A549 treated with AZD9567 at 1 μM for 4 hours (cell line): ENCODE data around the gene PTGR1. TPM values are rescaled to one million over a fixed set of nuclear protein-coding genes. Genes with fewer than 3 reads are reported as not detected.

Source experiments
- total RNA-seq: library from RNA; stranded (reverse); fragments of 200-300 nt; extraction: Qiagen RNA extraction; gene quantifications from 5 replicates; pipeline ENCODE4 v1.2.3, GENCODE V29; 2022; ENCODE audit not compliant: insufficient read depth

Gene PTGR1
- total RNA-seq, result 305 to 347 TPM (median 318 TPM) in 5 replicates

DNA sequence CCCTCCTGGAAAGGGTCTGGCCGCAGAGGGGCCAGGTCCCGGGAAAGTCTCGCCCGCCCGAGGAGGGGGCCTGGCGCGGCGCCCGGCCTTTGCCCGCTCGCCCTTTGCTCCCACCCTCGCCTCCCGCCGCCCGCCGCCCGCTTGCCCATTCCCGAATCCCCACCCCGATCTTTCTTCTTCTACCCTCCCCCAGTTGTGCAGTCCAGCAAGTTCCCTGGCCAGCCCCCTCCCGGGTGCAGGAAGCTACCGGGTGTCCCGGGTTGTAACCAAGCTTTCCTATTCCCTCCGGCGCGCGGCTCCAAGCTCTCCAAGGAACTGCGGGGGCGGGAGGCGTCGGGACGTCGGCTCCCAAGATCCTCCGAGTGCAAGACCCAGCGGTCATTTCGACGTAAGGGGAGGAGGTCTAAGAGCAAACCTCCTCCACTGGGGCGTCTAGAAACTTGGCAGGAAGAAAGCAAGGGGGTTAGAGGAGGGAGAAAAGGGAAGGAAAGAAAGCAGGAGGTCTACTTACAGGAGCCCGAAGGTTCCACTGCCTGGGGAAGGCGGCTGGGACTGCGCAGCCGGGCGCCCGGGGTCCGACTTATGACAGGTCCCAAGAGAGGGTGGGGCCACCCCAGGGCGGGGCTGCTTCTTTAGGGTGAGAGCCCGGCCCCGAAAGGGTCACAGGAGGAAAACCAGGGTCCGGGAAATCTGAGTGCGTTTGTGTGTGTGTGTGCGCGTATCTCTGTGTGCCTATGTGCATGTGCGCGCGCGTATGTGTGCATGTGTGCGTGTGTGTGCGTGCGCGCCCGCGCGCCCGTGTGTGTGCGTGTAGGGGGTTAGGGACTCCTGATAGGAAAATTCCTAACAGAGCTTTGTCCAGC is at the start of gene PTGR1:
Gene PTGR1 (minus strand): TSS at position 556 of the 863 bp plus-strand sequence. CDS start 2,225 bp downstream, outside the sequence.

DNA sequence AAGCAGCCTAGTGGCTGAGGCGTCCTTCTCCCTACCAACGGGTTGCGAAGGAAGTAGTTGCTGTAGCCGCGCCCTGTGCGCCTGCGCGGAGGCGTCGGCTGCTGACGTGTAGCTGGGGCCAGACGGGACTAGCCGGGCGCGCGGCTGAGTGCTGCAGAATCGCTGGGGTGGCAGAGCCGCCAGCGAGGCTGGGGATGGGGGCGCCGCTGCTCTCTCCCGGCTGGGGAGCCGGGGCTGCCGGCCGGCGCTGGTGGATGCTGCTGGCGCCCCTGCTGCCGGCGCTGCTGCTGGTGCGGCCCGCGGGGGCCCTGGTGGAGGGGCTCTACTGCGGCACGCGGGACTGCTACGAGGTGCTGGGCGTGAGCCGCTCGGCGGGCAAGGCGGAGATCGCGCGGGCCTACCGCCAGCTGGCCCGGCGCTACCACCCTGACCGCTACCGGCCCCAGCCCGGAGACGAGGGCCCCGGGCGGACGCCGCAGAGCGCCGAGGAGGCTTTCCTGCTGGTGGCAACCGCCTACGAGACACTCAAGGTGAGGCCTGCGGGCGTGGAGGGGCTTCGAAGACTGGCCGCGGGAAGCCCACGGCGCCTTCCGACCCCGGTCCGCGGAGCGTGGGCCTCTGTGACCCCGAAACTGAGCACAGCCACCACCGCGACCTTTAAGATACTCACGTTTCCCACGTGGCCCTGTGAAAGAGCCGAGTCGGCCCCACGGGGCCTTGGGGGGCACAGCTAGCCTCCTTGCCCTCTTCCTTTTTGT is 31.9 kb upstream of the PTGR1 start, which contains the start of gene DNAJC25:
Gene DNAJC25 (plus strand): TSS at position 121 of the 758 bp plus-strand sequence. CDS start 74 bp downstream, at position 195.

DNA sequence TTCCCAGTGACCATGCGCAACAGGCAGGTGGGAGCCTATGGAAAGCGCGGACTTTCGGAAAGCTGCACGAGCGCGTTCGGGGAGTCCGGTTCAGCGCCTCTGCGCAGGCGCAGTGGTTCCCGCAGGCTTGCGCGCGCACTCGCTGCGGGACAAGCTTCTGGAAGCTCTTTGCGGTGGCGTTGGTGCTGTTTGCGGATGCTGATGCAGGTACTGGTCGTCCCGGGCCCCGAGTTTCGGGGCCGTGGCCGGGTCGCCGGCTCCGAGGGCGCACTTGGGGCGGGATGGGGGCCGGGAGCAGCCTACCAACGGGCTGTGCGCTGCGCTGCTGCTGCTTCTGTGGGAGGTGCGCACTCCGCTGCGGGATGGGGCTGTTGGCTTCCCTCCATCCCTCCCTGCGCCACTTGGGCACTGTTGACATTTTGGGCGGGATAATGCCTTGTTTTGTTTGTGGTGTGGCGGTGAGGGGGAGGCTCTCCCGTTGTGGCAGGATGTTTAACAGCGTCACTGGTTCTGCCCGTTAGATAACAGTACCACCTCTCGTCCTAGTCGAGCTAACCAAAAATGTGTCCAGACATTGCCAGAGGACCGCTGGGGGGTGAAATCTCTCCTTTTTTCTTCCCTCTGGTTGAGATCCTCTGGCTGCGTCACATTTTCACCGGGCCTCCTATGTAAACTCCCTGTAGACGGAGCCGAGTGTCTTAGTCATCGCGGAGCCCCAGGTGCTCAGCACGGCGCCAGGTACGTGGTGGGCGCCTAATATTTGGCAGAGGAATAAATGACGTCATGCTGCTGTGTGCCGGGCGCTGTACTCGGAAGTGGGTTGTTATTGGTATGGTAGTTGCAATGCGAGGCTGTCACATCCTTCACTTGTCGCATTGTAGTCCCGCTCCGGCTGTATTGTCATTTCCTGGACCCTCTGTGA is 74.1 kb downstream of the PTGR1 start, which contains the start of gene ZNF483:
Gene ZNF483 (plus strand): TSS at position 124 of the 922 bp plus-strand sequence. CDS start 2,217 bp downstream, outside the sequence.

Other genes with a start within 250 kb of the PTGR1 start
- 37.7 to 42.5 TPM (median 38.3 TPM) in 5 replicates for gene ECPAS, start 115.3 kb downstream of the PTGR1 start, total RNA-seq
- 0.48 to 0.55 TPM (median 0.52 TPM) in 4 of 5 replicates, not detected in the other for gene ZNF483, start 74.5 kb downstream of the PTGR1 start, total RNA-seq
- 7.8 to 11.8 TPM (median 11.5 TPM) in 5 replicates for gene DNAJC25, start 31.7 kb upstream of the PTGR1 start, total RNA-seq
- gene GNG10, start 62.0 kb upstream of the PTGR1 start, total RNA-seq, result 50.8 to 82.3 TPM (median 72.9 TPM) in 5 replicates
- 0.02 TPM in 1 of 5 replicates, not detected in the others for gene SHOC1, start 195.3 kb upstream of the PTGR1 start, total RNA-seq